ENCODE measurements around the gene DENND1B. TPM values are rescaled to one million over a fixed set of nuclear protein-coding genes. Genes with fewer than 3 reads are reported as not detected.
"Not testable (repeated sequence)": the region's sequence is repeated elsewhere in the genome, so short reads cannot be mapped to it uniquely, and the experiment has no call there.

DENND1B gene
- total RNA-seq, 1 donor from 2014 or later, result 7.5 TPM

DNA sequence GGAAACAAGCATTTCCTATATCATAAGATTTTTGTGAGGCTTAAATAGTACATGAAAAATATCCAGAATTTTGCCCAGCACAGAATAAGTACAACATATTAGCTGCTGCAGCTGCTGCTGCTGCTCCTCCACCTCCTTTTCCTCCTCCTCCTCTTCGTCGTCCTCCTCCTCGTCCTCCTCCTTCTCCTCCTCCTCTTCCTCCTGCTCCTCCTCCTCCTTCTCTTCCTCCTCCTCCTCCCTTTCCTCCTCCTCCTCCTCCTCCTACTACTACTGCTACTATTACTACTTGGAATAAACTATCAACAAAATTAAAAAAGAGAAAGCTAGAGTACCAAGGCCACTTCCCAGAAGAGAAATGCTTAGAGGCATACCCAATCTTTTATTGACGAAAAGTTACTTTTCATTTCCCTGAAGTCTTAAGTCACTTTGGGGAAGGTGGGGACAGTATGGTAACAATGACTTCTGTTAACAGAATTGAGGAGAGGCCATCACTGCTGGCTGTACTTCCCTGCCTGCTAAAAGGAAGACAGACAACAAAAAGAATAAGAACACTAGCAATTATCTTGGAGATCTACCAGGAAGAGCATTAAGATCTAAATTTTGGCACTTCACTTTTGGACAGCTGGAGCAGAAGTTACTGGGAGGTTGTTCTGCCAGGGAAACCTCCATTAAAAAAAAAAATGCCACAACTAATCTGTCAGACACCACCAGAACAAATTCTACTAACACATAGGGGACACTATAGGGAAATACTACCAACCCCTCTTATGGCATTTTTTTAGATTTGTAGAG lies 7.1 kb downstream of the DENND1B start:
- no peak for TF ChIP-seq CTCF (IDR thresholded peaks at IDR 0.05; ENCODE audit: insufficient read depth, low read length, poor library complexity, severe bottlenecking)
- DNase-seq (ENCODE audit: low read depth), result no peak

GRCh38 chr1:197763769-197764168 lies 11.5 kb downstream of the DENND1B start:
- no peak for TF ChIP-seq CTCF (IDR thresholded peaks at IDR 0.05; ENCODE audit: insufficient read depth, low read length, poor library complexity, severe bottlenecking)
- no peak overlapping the region for H3K4me3 ChIP-seq (ENCODE audit: low read depth, low read length)
- DNase-seq (ENCODE audit: low read depth), result no peak
- H3K36me3 ChIP-seq (ENCODE audit: control insufficient read depth, insufficient read depth, low read length), result no peaks in the 10 kb centered on the region
- H3K27me3 ChIP-seq (ENCODE audit: control insufficient read depth, insufficient read depth, low read length), result no peaks in the 10 kb centered on the region

More for the DNA sequence above, 7.1 kb downstream of the DENND1B start:
- Histone ChIP-seq H3K4me3 (ENCODE audit: low read depth, low read length) (no peak overlapping the region), H3K36me3 (ENCODE audit: control insufficient read depth, insufficient read depth, low read length) (no peaks in the 10 kb centered on the region), H3K27me3 (ENCODE audit: control insufficient read depth, insufficient read depth, low read length) (no peaks in the 10 kb centered on the region)

- no peak for DNase-seq (ENCODE audit: low read depth)
- Histone ChIP-seq H3K27me3 (ENCODE audit: control insufficient read depth, insufficient read depth, low read length) (no peaks in the 10 kb centered on the region), H3K4me3 (ENCODE audit: low read depth, low read length) (no peak overlapping the region), H3K36me3 (ENCODE audit: control insufficient read depth, insufficient read depth, low read length) (no peaks in the 10 kb centered on the region)
- TF ChIP-seq CTCF (IDR thresholded peaks at IDR 0.05; ENCODE audit: insufficient read depth, low read length, poor library complexity, severe bottlenecking), result no peak
These were observed 12.0 kb downstream of the DENND1B start for GRCh38 chr1:197763307-197763706.

GRCh38 chr1:197761654-197762053 lies 13.6 kb downstream of the DENND1B start:
- no peak for DNase-seq (ENCODE audit: low read depth)
- no peaks in the 10 kb centered on the region for H3K36me3 ChIP-seq (ENCODE audit: control insufficient read depth, insufficient read depth, low read length)
- H3K27me3 ChIP-seq (ENCODE audit: control insufficient read depth, insufficient read depth, low read length), result no peaks in the 10 kb centered on the region
- no peak for TF ChIP-seq CTCF (IDR thresholded peaks at IDR 0.05; ENCODE audit: insufficient read depth, low read length, poor library complexity, severe bottlenecking)
- no peak overlapping the region for H3K4me3 ChIP-seq (ENCODE audit: low read depth, low read length)

DNA sequence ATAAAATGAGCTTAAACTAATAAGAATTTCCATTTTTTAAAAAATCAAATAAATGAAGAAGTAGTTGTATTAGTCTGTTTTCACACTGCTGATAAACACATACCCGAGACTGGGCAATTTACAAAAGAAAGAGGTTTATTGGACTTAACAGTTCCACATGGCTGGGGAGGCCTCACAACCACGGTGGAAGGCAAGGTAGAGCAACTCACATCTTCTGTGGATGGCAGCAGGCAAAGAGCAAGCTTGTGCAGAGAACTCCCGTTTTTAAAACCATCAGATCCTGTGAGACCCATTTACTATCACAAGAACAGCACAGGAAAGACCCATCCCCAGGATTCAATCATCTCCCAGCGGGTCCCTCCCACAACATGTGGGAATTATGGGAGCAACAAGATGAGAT lies 19.7 kb downstream of the DENND1B start:
- H3K36me3 ChIP-seq (ENCODE audit: control insufficient read depth, insufficient read depth, low read length); H3K27me3 ChIP-seq (ENCODE audit: control insufficient read depth, insufficient read depth, low read length); DNase-seq (ENCODE audit: low read depth); H3K4me3 ChIP-seq (ENCODE audit: low read depth, low read length): not testable (repeated sequence)

DNA sequence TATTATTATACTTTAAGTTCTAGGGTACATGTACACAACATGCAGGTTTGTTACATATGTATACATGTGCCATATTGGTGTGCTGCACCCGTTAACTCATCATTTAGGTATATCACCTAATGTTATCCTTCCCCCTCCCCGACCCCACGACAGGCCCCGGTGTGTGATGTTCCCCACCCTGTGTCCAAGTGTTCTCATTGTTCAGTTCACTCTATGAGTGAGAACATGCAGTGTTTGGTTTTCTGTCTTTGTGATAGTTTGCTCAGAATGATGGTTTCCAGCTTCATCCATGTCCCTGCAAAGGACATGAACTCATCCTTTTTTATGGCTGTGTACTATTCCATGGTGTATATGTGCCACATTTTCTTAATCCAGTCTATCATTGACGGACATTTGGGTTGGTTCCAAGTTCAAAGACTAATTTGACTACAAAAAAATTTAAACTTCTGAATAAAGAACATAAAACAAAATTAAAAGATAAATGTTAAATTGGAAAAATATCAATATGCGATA lies 22.6 kb downstream of the DENND1B start:
- not testable (repeated sequence) for DNase-seq (ENCODE audit: low read depth); H3K27me3 ChIP-seq (ENCODE audit: control insufficient read depth, insufficient read depth, low read length); H3K4me3 ChIP-seq (ENCODE audit: low read depth, low read length); H3K36me3 ChIP-seq (ENCODE audit: control insufficient read depth, insufficient read depth, low read length)

- no peak for DNase-seq (ENCODE audit: low read depth)
- H3K36me3 ChIP-seq (ENCODE audit: control insufficient read depth, insufficient read depth, low read length), result no peaks in the 10 kb centered on the region
- TF ChIP-seq CTCF (IDR thresholded peaks at IDR 0.05; ENCODE audit: insufficient read depth, low read length, poor library complexity, severe bottlenecking), result no peak
- H3K4me3 ChIP-seq (ENCODE audit: low read depth, low read length), result no peak overlapping the region
- H3K27me3 ChIP-seq (ENCODE audit: control insufficient read depth, insufficient read depth, low read length), result no peaks in the 10 kb centered on the region
These were observed 24.9 kb downstream of the DENND1B start for GRCh38 chr1:197750366-197750765.
